CD4-positive, alpha-beta T cell treated with Interleukin-4 for 1 hour (primary cell): ENCODE results near the gene ASCL2.
A peak's percentile ranks its signal among the peaks of the same experiment; 100 is the strongest.

Experiments
- DNase-seq, 2 donors: peaks; one replicate each; pipeline ENCODE4 v3.0.0-alpha.2; 2020 to 2022

The ASCL2 gene

DNA sequence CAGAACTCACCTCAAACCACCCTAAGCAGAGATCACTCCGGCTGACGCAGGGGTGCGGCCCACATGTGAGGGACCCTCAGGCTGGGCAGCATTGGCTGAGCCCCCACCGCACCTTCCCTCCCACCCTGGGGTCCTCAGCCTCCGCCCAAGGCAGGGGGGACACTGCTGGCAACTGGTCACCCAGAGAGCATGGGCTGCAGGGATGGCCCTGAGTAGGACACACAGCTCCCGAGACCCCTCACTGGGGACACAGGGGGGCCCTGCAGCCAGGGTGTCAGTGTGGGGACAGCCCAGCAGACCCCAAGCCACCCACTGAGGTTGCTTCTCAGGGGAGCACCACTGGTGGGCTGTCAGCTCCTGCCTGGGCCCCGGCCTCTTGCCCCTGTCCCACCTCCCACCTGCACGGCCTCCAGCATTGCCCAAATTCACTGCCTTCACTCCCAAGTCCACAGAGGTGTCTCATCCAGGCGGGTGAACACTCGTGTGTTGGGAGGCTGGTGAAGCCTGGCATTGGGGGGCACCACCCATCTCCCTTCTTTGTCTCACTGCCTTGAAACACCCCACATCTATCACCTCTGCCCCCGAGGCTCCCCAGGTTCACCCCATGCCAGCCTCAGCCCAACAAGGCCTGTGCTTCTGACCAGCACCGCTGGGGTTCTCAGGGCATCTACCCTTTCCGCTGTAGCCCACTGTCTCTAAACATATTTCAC, 26.7 kb upstream of the ASCL2 start:
- no peak for DNase-seq

DNA sequence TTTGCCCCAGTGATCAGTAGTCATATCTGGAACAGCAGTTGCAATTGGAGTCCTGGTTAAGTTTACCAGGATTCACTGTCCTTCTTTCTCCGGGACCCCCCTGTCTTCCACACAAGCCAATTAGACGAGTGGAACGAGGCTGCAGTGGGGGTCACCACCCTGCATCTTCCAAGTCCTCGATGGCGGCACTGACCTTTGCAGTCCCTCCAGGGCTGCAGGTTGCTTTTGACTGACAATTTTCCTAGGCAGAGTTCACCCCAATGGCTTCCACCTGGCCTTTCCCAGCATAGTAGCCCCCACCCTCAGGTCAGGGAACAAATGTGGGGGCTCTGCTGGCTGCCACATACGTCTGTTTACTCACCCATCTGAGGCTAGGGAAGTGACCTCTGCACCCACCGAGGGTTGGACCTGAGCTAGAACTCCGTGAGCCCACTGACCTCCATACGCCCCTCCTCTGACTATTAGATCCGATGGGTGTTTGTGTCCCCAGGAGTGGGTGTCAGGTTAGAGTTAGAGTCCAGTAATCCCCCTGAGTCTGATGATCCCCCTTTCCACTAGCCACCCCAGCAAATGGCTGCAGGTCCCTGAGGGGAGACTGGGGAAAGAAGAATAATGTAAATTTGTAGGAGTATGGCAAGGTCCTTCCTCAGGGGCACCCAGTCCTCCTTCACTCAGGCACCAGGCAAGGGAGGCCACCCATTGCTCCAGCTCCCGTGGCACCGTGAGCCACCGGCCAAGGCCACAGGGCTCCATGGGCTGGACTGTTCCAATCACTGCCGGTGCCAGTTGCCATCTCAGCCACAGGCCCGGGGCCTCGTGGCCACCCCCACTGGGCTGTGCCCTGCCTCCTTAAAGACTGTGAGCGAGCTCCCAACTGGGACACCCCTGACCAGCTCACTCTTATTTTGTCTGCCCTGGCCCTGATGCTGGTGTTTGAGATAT, 25.9 kb upstream of the ASCL2 start:
- no peak for DNase-seq

DNA sequence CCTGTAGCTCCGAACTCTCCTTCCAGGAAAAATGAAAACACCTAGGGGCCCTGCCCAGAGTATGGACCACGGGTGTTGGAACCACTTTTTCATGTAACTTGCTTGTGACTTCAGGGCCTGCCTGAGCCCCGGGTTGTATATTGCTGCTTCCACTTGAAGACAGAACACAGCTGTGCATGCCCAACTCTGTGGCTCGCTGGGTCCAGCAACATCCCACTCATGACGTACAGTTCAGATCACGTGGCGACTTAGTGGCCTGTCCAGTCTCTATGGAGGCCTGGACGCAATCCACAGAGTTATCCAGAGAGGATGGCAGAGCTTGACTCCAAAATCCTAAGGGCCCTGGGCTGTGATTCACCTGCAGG, 24.5 kb upstream of the ASCL2 start:
- no peak for DNase-seq

- no peak for DNase-seq
Measured at GRCh38 chr11:2293984-2294925, 23.9 kb upstream of the ASCL2 start.

DNA sequence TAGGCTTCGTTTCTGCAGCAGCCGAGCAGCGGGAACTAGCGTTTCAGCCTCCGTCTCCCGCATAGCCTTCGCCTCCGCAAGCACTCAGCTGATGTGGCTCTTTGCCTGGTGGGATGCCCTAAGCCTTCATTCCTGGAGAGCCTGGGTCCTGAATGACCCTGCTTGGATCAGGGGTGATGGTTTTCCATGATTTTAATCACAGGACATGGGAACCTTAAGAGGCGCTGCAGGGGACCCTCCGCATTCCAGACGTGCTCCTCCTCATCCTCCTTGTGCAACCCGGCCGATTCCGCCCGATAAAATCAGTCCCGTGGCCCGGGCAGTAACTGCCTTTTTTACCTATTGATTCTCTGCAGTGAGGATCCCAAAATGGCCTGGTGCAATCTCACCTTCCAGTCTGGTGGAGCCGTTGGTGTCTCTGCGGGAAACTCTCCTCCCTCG, 23.2 kb upstream of the ASCL2 start:
- DNase-seq: peak in 1 of 2 donors; percentile 5

GRCh38 chr11:2290351-2290841, 20.0 kb upstream of the ASCL2 start:
- DNase-seq: peak in 1 of 2 donors; percentile 5

DNA sequence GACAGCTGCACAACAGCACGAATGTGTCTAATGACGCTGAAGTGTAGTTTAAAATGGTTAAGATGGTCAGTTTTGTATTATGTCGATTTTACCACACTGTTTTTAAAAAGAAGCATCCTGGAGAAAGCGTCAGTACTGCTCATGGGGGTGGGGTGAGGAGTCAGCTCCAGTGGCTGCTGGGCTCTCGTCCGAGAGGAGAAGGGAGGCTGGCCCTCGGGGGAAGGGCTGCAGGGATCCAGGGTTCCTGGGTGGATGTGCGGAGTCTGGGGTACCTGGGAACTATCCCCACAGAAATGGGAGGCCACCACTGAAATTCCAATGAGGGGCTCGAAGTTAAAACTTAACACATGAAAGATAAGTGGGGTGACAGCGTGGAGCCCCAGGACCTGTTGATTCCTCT, 19.5 kb upstream of the ASCL2 start:
- peak in 1 of 2 donors; percentile 4 for DNase-seq

GRCh38 chr11:2289350-2289749, 19.0 kb upstream of the ASCL2 start:
- DNase-seq: peak in 1 of 2 donors; percentile 2

- peak in 1 of 2 donors; percentile 8 for DNase-seq
Measured at GRCh38 chr11:2287091-2287490, 16.7 kb upstream of the ASCL2 start.

DNA sequence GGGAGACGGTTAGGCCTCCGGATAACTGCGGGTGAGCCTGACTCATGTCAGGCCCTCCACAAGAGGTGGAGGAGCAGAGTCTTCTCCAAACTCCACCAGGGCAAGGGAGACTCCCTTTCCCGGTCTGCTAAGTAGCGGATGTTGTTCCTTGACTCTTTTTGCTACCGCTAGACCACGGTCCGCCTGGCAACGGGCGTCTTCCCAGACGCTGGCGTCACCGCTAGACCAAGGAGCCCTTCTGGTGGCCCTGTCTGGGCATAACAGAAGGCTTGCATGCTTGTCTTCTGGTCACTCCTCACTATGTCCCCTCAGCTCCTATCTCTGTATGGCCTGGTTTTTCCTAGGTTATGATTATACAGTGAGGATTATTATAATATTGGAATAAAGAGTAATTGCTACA, 16.0 kb upstream of the ASCL2 start:
- DNase-seq: peak in 1 of 2 donors; percentile 8

DNA sequence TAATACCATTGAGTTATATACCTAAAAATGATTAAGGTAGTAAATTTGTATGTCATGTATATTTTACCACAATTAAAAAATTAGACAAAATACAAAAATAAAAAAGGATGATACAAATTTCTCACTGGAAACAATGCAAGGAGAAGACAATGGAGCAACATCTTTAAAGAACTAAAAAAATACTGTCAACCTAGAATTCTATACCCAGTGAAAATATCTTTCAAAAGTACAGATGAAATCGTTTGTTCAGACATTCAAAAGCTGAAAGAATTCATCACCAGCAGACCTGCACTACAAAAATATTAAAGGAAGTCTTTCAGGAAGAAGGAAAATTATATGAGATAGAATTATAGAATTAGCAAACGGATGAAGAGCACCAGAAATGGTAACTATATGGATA, 9.8 kb upstream of the ASCL2 start:
- DNase-seq: no peak

GRCh38 chr11:2277933-2278523, 7.6 kb upstream of the ASCL2 start:
- no peak for DNase-seq

DNA sequence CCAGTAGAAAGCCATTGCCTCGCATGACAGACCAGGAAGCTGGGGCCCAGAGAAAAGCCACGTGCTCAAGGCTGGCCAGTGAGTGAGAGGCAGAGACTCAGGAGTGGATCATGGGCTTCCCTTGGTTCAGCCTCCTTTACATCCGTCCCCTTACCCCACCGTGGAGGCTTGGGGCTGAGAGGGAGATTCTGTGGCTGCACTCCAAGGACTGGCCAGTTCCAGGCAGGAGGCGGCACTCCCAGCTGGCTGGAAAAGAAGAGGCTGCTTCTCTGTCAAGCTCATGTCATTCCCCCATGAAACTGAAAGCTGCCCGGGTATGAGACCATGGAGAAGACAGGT, 6.6 kb upstream of the ASCL2 start:
- DNase-seq: peak in 1 of 2 donors; percentile 9

DNA sequence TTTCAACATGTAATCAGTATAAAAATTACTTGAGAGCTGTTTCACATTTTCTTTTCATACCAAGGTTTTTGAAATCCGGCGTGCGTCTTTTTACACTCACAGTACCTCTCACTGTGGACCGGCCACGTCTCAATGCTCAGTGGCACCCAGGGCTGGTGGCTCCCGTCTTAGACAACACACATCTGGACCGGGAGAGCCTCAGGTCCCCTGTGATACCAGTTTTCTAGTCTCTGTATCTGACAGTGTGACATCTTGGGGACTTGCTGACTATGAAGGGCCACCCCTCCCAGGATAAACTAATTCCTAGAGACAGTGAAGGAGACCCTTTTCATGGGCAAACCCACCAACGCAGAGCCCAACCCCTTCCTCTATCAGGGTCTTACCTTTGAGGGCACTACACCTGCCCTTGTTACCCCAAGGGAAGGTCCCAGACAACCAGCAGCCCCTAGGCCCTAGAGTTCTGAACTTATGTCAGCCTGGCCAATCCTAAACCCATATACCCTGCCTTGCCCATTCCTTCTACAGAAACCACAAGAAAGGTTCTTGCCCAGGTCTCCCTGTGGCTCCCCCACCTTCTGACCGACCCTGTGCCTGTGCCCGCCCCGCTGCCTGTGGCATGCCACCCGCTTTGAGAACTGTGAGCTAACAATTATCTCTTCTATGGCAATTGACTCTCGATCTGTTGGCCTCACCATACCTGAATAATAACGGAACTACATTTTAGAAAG, 6.1 kb upstream of the ASCL2 start:
- peak in 1 of 2 donors; percentile 9 for DNase-seq

GRCh38 chr11:2275334-2276279, 5.2 kb upstream of the ASCL2 start:
- DNase-seq: no peak

- DNase-seq: no peak
Measured at GRCh38 chr11:2273771-2274170, 3.4 kb upstream of the ASCL2 start.

DNA sequence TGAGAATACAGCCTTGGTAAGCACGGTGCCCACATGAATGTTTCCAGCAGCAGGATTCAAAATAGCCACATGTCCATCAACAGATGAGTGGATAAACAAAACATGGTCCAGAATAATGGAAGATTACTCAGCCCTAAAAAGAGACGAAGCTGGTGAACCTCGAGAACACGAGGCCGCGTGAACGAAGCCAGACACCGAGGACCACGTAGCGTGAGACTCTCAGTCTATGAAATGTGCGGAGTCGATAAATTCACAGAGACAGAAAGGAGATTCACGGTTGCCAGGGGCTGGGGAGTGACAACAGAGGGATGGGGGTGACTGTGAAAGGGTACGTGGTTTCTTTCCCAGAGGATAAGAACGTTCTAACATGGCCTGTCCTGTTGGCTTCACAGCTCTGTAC, 2.9 kb upstream of the ASCL2 start:
- peak in 1 of 2 donors; percentile 5 for DNase-seq

DNA sequence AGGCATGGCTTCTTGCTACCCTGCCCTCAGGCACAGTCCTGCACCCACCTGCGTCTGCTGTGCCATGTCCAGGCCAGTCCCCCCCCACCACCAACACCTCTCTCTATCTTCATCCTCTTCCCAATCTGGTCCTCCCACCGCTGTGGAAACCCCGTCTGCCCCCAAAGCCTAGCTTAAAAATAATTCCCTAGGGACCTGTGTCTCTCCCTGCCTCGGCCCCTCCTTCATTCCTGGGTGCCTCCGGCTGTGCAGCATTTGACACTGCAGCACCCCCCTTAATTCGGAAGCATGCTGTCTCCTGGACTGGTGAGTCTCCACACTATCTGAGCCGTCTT, 2.5 kb upstream of the ASCL2 start:
- DNase-seq: no peak

GRCh38 chr11:2272228-2272945, 2.0 kb upstream of the ASCL2 start:
- peak in 1 of 2 donors; percentile 3 for DNase-seq
